Measurements from ENCODE around the gene OR4K14.

- TF ChIP-seq CTCF (IDR thresholded peaks at IDR 0.05) (no peak), POLR2A (IDR thresholded peaks at IDR 0.05) (no peak), EP300 (IDR thresholded peaks at IDR 0.05) (no peak)
Observed at GRCh38 chr14:19975291-19975690, 43.8 kb downstream of the OR4K14 start, which contains the start of gene OR4K15.

All from ovary (tissue), 3 donors.